Prostate gland (tissue), 2 donors: ENCODE results near the gene TEPSIN.

Experiments used
- POLR2AphosphoS5 ChIP-seq: sonication (generic); formaldehyde crosslinking; IDR thresholded peaks from one replicate; pipeline ENCODE4 v1.6.1; 2017; ENCODE audit warnings: antibody characterized with exemption
- TF ChIP-seq, protein P1 (sequence below), 4 experiments: fragments of 200-600 bp in 2 of 4; fragments of 450-650 bp in 2 of 4; sonication (generic) in 2 of 4; IDR thresholded peaks; 1 replicate in 3 of 4; 2 replicates in 1 of 4; pipeline ENCODE4 v1.5.1; 2016 to 2019; ENCODE audit warnings: antibody characterized with exemption in 4 of 4, mild to moderate bottlenecking in 2 of 4, moderate library complexity in 2 of 4

- TF ChIP-seq, protein P1, sequence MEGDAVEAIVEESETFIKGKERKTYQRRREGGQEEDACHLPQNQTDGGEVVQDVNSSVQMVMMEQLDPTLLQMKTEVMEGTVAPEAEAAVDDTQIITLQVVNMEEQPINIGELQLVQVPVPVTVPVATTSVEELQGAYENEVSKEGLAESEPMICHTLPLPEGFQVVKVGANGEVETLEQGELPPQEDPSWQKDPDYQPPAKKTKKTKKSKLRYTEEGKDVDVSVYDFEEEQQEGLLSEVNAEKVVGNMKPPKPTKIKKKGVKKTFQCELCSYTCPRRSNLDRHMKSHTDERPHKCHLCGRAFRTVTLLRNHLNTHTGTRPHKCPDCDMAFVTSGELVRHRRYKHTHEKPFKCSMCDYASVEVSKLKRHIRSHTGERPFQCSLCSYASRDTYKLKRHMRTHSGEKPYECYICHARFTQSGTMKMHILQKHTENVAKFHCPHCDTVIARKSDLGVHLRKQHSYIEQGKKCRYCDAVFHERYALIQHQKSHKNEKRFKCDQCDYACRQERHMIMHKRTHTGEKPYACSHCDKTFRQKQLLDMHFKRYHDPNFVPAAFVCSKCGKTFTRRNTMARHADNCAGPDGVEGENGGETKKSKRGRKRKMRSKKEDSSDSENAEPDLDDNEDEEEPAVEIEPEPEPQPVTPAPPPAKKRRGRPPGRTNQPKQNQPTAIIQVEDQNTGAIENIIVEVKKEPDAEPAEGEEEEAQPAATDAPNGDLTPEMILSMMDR (IDR thresholded peaks at IDR 0.05): no peak
- no peak for TF ChIP-seq POLR2AphosphoS5
These were observed 5.6 kb upstream of the TEPSIN start for GRCh38 chr17:81244358-81245023.
